Mucosa of gallbladder (tissue), 1 donor: ENCODE measurements around the gene DLG2. TPM values are rescaled to one million over a fixed set of nuclear protein-coding genes. Genes with fewer than 3 reads are reported as not detected.

Source experiments
- DNase-seq: peaks from one replicate; pipeline ENCODE4 v3.0.0-alpha.2; 2020; ENCODE audit warnings: low spot score
- total RNA-seq: library from RNA; stranded (reverse); gene quantifications from one replicate; pipeline ENCODE4 v1.2.1, GENCODE V29; 2021
- donor health status: DM: no; HTN: no; CAD: no.

The DLG2 gene
- total RNA-seq, 1 donor from 2014 or later: 4.4 TPM

DNA sequence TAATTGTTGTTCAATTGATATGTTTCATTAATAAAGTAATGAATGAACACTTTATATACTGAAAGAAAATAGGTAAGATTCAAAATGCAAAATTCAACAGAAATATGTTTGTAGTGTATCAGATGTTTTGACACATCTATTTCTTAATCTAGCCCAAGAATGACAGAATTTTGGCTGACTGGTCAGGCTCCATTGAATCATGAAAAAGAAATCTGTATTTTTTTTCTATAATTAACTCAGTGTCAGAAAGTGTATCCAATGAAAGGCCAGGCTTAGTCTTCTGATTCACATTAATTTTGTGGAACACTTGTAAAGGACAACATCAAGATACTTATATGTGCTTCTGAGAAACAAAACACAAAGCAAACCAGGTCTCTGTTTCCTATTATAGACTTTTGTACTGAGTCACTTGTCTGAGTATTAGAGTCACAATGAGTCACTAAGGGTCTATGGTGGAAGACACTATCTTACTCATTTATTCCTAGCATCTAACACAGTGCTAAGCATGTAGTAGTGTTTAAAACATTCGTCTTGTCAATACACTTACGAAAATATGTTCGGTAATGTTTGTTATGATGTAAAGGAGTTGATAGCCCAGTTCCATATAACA lies 2043.3 kb downstream of the DLG2 start:
- no peak for DNase-seq

GRCh38 chr11:83574519-83574918 lies 2052.6 kb downstream of the DLG2 start:
- no peak for DNase-seq

- DNase-seq: no peak
These were observed 2054.3 kb downstream of the DLG2 start for GRCh38 chr11:83572581-83573496.

DNA sequence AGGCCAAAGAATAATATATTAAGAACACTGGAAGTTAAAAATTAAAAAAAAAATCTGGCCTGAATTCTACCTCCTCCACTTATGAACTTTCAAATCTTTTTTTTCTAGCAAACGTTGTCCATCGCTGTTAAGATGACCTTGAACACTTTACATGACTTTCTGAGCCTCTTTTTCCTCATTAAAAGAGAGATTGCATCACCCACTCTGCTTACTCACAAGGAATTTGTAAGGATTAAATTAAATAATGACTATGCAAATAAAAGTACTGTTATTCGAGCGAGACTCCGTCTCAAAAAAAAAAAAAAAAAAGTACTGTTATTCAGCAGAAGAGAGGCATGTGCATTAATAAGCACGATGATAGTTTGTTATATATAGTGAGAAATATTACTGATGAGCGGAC lies 2055.8 kb downstream of the DLG2 start:
- no peak for DNase-seq

GRCh38 chr11:83569134-83569805 lies 2057.9 kb downstream of the DLG2 start:
- no peak for DNase-seq

DNA sequence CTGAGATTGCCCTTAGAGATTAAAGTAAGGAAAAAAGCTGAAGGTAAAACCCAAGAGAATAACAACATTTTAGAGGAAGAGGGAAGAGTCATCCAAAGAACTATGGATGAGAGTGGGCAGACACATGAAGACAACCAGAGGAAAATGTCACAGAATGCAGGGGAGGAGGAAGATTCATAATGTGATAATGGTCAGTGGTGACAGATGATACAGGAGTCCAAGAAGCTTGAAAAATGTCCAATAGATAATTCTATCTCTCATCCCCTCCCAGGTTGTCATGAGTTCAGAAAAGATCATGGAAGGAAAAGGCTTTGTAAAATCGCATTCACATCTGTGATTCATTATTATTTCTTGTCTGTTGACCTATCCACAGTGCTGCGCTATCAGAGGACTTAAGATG lies 2058.6 kb downstream of the DLG2 start:
- no peak for DNase-seq

DNA sequence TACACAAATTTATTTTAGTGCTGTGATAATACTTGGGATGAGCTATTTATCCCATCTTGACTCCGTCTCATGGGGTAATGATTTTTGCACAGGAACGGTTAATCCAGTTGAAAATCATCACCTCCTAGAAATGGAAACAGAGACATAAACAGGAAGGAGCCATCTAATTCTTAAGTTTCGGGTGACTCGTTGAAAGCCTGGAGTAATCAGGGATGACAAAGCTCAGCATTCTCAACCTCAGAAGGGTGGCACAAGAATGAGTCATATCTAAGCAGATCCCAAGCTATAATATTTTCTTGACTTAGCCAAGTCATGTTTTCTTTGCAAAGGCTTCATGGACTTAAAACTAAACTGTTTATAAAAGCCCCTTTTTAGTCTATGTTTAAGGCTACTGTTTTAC lies 2060.2 kb downstream of the DLG2 start:
- no peak for DNase-seq

GRCh38 chr11:83564870-83565269 lies 2062.3 kb downstream of the DLG2 start:
- no peak for DNase-seq

DNA sequence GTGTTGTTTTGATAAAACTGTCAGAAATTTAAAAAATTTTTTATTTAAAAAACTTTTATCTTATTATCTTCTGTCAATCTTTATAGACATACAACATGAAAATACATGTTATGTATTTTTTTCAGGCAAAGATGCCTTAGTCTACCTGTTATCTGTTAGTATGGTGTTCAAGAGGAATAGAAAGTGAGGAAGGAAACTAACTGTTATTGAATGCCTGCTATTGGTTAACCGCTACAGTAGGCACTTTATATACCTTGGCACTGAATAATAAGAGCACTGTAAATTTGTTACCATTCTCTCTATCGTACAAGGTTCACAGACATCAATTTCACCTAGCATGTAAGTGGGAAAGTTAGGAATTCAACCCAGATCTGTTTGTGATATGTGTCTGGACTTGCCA lies 2068.9 kb downstream of the DLG2 start:
- DNase-seq: no peak

DNA sequence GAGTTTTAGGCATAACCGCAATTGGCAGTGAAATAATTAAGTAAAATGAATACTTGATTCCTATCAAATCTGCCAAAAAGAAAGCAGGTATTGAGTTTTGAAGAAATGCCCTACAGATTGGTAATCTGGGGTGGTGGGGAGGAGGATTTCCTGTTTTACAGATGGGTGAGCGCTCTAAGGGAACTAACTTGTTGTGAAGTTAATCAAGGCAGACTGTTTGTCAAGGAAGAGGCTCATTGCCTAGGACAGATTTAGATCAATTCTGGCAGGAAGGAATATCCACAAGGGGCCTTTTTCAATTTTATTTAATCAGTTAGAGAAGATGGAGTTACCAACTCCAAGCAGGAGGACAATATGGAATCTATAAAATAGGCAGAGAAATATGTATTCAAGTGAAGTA lies 2069.5 kb downstream of the DLG2 start:
- DNase-seq: no peak

- no peak for DNase-seq
These were observed 2072.3 kb downstream of the DLG2 start for GRCh38 chr11:83554876-83555275.

GRCh38 chr11:83549984-83550667 lies 2077.0 kb downstream of the DLG2 start:
- DNase-seq: no peak

DNA sequence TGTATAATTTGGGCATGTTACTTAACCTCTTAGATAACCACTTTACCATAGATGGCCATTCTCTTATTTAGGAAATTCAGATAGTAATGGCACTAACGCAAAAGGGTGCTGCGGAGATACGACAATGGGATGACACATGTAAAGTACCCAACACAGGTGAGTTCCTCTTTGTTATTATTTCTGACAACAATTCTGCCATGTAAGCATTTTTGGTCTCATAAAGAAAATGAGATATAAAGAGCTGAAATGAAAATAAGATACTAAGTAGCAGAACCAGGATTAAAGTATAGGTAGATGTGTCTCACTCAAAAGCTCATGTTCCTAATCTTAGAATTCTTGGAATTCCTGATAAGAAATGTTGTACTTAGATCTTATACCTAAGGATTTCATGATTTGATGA lies 2080.8 kb downstream of the DLG2 start:
- DNase-seq: no peak

- no peak for DNase-seq
These were observed 2081.5 kb downstream of the DLG2 start for GRCh38 chr11:83545494-83546260.

DNA sequence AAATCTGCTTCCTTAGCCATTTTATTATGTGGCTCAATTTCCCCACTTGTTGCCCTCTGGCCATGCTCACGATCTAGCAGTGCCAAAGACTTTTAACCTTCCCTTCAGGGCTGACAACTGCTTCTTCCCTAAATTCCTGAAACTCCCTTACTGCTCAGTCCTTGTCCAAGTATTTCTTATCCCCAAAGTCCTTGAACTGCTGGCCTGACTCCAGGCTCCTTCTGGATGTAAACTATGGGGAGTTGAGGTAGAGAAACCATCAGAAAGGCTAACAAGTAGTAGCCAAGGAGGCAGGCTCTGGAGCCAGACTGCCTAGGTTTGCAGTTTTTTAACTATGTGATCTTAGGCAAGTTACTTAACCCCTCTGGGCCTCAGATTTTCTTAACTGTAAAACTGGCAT lies 2082.3 kb downstream of the DLG2 start:
- DNase-seq: no peak

GRCh38 chr11:83543706-83544439 lies 2083.3 kb downstream of the DLG2 start:
- DNase-seq: no peak

DNA sequence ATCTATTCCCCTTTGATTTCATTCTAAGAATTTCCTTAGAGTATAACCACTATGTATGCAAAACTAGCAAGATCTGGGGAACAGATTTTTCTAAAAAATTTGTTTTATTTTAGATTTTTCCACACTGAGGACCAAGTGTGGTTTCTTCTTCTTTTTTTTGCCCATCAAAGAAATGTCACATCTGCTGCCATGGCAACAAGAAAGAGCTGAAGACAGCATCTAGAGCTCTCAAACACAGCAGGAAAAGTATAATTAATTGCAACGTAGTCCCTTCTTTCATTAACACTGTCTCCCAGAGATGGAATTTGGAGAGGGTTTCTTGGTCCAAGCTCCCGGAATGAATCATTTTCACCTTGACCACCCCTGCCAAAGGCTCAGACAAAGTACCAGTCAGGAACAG lies 2084.3 kb downstream of the DLG2 start:
- no peak for DNase-seq

GRCh38 chr11:83540728-83541127 lies 2086.4 kb downstream of the DLG2 start:
- DNase-seq: no peak

GRCh38 chr11:83540112-83540675 lies 2086.9 kb downstream of the DLG2 start:
- no peak for DNase-seq

DNA sequence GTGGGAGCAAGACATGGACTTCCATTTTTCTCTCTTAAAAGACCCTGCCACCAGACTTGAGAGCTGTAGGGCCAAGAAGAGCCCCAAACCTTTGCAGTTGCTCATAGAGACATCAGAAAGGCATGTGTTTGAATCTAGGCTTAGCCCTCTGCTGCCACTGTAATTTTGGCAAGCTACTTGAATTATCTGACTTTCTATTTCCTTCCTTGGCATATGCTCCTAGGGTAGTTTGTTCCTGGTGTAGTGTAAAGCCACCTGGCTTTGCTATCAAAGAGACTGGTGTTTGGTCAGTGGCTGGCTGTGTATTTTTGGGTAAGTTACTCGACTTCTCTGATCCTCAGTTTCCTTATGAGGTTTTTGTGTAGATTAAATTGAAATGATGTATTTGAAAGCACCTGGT lies 2088.9 kb downstream of the DLG2 start:
- DNase-seq: no peak
